ENCODE data around the gene RPF1. TPM values are rescaled to one million over a fixed set of nuclear protein-coding genes. Genes with fewer than 3 reads are reported as not detected.

RPF1 gene
- total RNA-seq, 4 donors from 2014 or later, result 30.9 to 41.9 (median 37.7) TPM

- intact Hi-C loops (cut with DNase I), result no loop called here
- DNase-seq (ENCODE audit: extremely low spot score), result no peak
- H3K27me3 ChIP-seq, result peaks cover 0 to 18% (median 0%) of the 10 kb centered on the region in 4 donors
- WGBS, result 9% methylated on average over 9 of the region's 9 CpGs
- H3K4me1 ChIP-seq, result peaks cover 19 to 35% (median 33%) of the 10 kb centered on the region in 4 donors
- peaks cover 7 to 30% (median 15%) of the 10 kb centered on the region in 4 donors for H3K36me3 ChIP-seq
- TF ChIP-seq CTCF (IDR thresholded peaks at IDR 0.05) (no peak), POLR2A (IDR thresholded peaks at IDR 0.05; ENCODE audit: low read depth) (no peak), EP300 (IDR thresholded peaks at IDR 0.05) (no peak), POLR2AphosphoS5 (IDR thresholded peaks at IDR 0.05) (no peak)
- no peaks in the 10 kb centered on the region for H3K9me3 ChIP-seq
- peak overlapping the region; percentile 71 to 81 (median 74) for H3K4me3 ChIP-seq
- peak overlapping the region; percentile 80 to 89 (median 88) for H3K27ac ChIP-seq (replicated peaks in 1 of 4)
Measured at GRCh38 chr1:84479998-84480397, 932 bp downstream of the RPF1 start.

GRCh38 chr1:84480650-84481049, 1.6 kb downstream of the RPF1 start:
- H3K4me1 ChIP-seq, result peaks cover 19 to 35% (median 33%) of the 10 kb centered on the region in 4 donors
- no peak for TF ChIP-seq EP300 (IDR thresholded peaks at IDR 0.05)
- no peak for TF ChIP-seq POLR2AphosphoS5 (IDR thresholded peaks at IDR 0.05)
- no peak for TF ChIP-seq POLR2A (IDR thresholded peaks at IDR 0.05; ENCODE audit: low read depth)
- no peak for TF ChIP-seq CTCF (IDR thresholded peaks at IDR 0.05)
- H3K27me3 ChIP-seq, result peaks cover 0 to 11% (median 0%) of the 10 kb centered on the region in 4 donors
- peaks cover 7 to 37% (median 19%) of the 10 kb centered on the region in 4 donors for H3K36me3 ChIP-seq
- intact Hi-C loops (cut with DNase I), result no loop called here
- H3K4me3 ChIP-seq, result peak overlapping the region in 3 of 4 donors; percentile 71 to 76 (median 72)
- DNase-seq (ENCODE audit: extremely low spot score), result no peak
- WGBS, result 93% methylated on average over 4 of the region's 4 CpGs
- H3K27ac ChIP-seq (replicated peaks in 1 of 4), result no peak overlapping the region
- no peaks in the 10 kb centered on the region for H3K9me3 ChIP-seq

- peaks cover 7 to 38% (median 22%) of the 10 kb centered on the region in 4 donors for H3K36me3 ChIP-seq
- H3K4me1 ChIP-seq, result peaks cover 19 to 35% (median 33%) of the 10 kb centered on the region in 4 donors
- peaks cover 0 to 10% (median 0%) of the 10 kb centered on the region in 4 donors for H3K27me3 ChIP-seq
- no peak overlapping the region for H3K4me3 ChIP-seq
- 87% methylated on average over 2 of the region's 2 CpGs for WGBS
- DNase-seq (ENCODE audit: extremely low spot score), result no peak
- H3K9me3 ChIP-seq, result no peaks in the 10 kb centered on the region
- H3K27ac ChIP-seq (replicated peaks in 1 of 4), result no peak overlapping the region
- intact Hi-C loops (cut with DNase I), result no loop called here
- TF ChIP-seq EP300 (IDR thresholded peaks at IDR 0.05) (no peak), POLR2A (IDR thresholded peaks at IDR 0.05; ENCODE audit: low read depth) (no peak), CTCF (IDR thresholded peaks at IDR 0.05) (no peak), POLR2AphosphoS5 (IDR thresholded peaks at IDR 0.05) (no peak)
Measured at GRCh38 chr1:84481317-84481716, 2.3 kb downstream of the RPF1 start.

- Histone ChIP-seq H3K27me3 (no peaks in the 10 kb centered on the region), H3K4me1 (peaks cover 5 to 14% (median 8%) of the 10 kb centered on the region in 4 donors), H3K9me3 (no peaks in the 10 kb centered on the region), H3K36me3 (peaks cover 6 to 68% (median 45%) of the 10 kb centered on the region in 4 donors), H3K27ac (replicated peaks in 1 of 4) (no peak overlapping the region), H3K4me3 (no peak overlapping the region)
- TF ChIP-seq POLR2AphosphoS5 (IDR thresholded peaks at IDR 0.05) (no peak), CTCF (IDR thresholded peaks at IDR 0.05) (no peak), EP300 (IDR thresholded peaks at IDR 0.05) (no peak), POLR2A (IDR thresholded peaks at IDR 0.05; ENCODE audit: low read depth) (no peak)
- WGBS, result 82% methylated on average over 3 of the region's 3 CpGs
- intact Hi-C loops (cut with DNase I), result no loop called here
- DNase-seq (ENCODE audit: extremely low spot score), result no peak
Measured at GRCh38 chr1:84488107-84488506, 9.0 kb downstream of the RPF1 start.

GRCh38 chr1:84489766-84490165, 10.7 kb downstream of the RPF1 start:
- Histone ChIP-seq H3K27ac (replicated peaks in 1 of 4) (no peak overlapping the region), H3K4me3 (no peak overlapping the region), H3K4me1 (peaks cover 5 to 14% (median 8%) of the 10 kb centered on the region in 4 donors), H3K36me3 (peaks cover 3 to 68% (median 47%) of the 10 kb centered on the region in 4 donors), H3K9me3 (no peaks in the 10 kb centered on the region), H3K27me3 (no peaks in the 10 kb centered on the region)
- WGBS, result 87% methylated on average over 2 of the region's 2 CpGs
- DNase-seq (ENCODE audit: extremely low spot score), result no peak
- TF ChIP-seq CTCF (IDR thresholded peaks at IDR 0.05), result no peak
- no peak for TF ChIP-seq POLR2A (IDR thresholded peaks at IDR 0.05; ENCODE audit: low read depth)
- TF ChIP-seq EP300 (IDR thresholded peaks at IDR 0.05), result no peak
- intact Hi-C loops (cut with DNase I), result no loop called here

Measured in esophagus muscularis mucosa (tissue), 4 donors.